DOHH2 (cell line): ENCODE data around the gene USP31.
"Not testable (repeated sequence)": the region's sequence is repeated elsewhere in the genome, so short reads cannot be mapped to it uniquely, and the experiment has no call there.

Experiments used
- CTCF ChIP-seq: fragments of 200-600 bp; sonication (generic); IDR thresholded peaks from one replicate; pipeline ENCODE4 v1.5.1; 2014; ENCODE audit warnings: antibody characterized with exemption, mild to moderate bottlenecking, low read depth, low read length; ENCODE audit not compliant: poor library complexity, severe bottlenecking
- EZH2phosphoT487 ChIP-seq: fragments of 200-600 bp; sonication (generic); IDR thresholded peaks from 2 replicates; pipeline ENCODE4 v1.6.1; 2017; ENCODE audit warnings: borderline replicate concordance, mild to moderate bottlenecking, antibody characterized with exemption, low read length, moderate library complexity, mixed read lengths

GRCh38 chr16:23094136-23094535 lies 55.1 kb downstream of the USP31 start:
- not testable (repeated sequence) for TF ChIP-seq CTCF, EZH2phosphoT487
